Dedifferentiated amniotic fluid mesenchymal stem cell (primary cell): ENCODE results near the gene RTP3.

Experiments
- DNase-seq: peaks from one replicate; pipeline ENCODE4 v3.0.0-alpha.2; 2016; ENCODE audit errors: extremely low spot score

Gene RTP3

GRCh38 chr3:46497556-46498265, at the start of gene RTP3:
TSS of gene RTP3 (plus strand) at chr3:46497976. CDS start at chr3:46498063, 87 bp downstream.
- DNase-seq = no peak

- DNase-seq = no peak
Observed at GRCh38 chr3:46448721-46449120, 49.1 kb upstream of the RTP3 start.

- DNase-seq = no peak
Observed at GRCh38 chr3:46449755-46450552, 47.8 kb upstream of the RTP3 start.

GRCh38 chr3:46453526-46454208, 44.1 kb upstream of the RTP3 start:
- DNase-seq = no peak

- DNase-seq = no peak
Observed at GRCh38 chr3:46454209-46454595, 43.6 kb upstream of the RTP3 start.

GRCh38 chr3:46454606-46455005, 43.2 kb upstream of the RTP3 start:
- no peak for DNase-seq

GRCh38 chr3:46455231-46456115, 42.3 kb upstream of the RTP3 start:
- DNase-seq = no peak

GRCh38 chr3:46456118-46456517, 41.7 kb upstream of the RTP3 start:
- DNase-seq = no peak

- no peak for DNase-seq
Observed at GRCh38 chr3:46460051-46460450, 37.7 kb upstream of the RTP3 start.

GRCh38 chr3:46462111-46462510, 35.7 kb upstream of the RTP3 start:
- DNase-seq = no peak

- no peak for DNase-seq
Observed at GRCh38 chr3:46462511-46462910, 35.3 kb upstream of the RTP3 start.

- no peak for DNase-seq
Observed at GRCh38 chr3:46463120-46463867, 34.5 kb upstream of the RTP3 start.

- DNase-seq = no peak
Observed at GRCh38 chr3:46463868-46464241, 33.9 kb upstream of the RTP3 start.

- DNase-seq = no peak
Observed at GRCh38 chr3:46464326-46465195, 33.2 kb upstream of the RTP3 start, which contains the start of gene LTF. TSS of gene LTF (minus strand) at chr3:46464905. CDS start at chr3:46464867, 38 bp downstream.

GRCh38 chr3:46465196-46465520, 32.6 kb upstream of the RTP3 start:
- no peak for DNase-seq

GRCh38 chr3:46466273-46466672, 31.5 kb upstream of the RTP3 start:
- no peak for DNase-seq

GRCh38 chr3:46466871-46467403, 30.8 kb upstream of the RTP3 start:
- no peak for DNase-seq

- DNase-seq = no peak
Observed at GRCh38 chr3:46467562-46467961, 30.2 kb upstream of the RTP3 start.

GRCh38 chr3:46468753-46469600, 28.8 kb upstream of the RTP3 start:
- no peak for DNase-seq
